SU-DHL-6 (cell line): ENCODE data around the gene KRT23.

Experiments used
- EZH2phosphoT487 ChIP-seq: fragments of 200-600 bp; sonication (generic), shearing (Covaris generic); conservative IDR thresholded peaks from 2 replicates; pipeline ENCODE4 v1.6.1; 2018; ENCODE audit warnings: mild to moderate bottlenecking, antibody characterized with exemption, low read length, moderate library complexity, mixed read lengths
- TF ChIP-seq, protein P1 (sequence below): fragments of 200-600 bp; sonication (generic); IDR thresholded peaks from one replicate; pipeline ENCODE4 v1.5.1; 2017; ENCODE audit warnings: antibody characterized with exemption, mild to moderate bottlenecking, low read length, moderate library complexity; ENCODE audit not compliant: insufficient read depth, poor library complexity, severe bottlenecking

GRCh38 chr17:40960144-40960543 lies 22.7 kb upstream of the KRT23 start:
- TF ChIP-seq, protein P1, sequence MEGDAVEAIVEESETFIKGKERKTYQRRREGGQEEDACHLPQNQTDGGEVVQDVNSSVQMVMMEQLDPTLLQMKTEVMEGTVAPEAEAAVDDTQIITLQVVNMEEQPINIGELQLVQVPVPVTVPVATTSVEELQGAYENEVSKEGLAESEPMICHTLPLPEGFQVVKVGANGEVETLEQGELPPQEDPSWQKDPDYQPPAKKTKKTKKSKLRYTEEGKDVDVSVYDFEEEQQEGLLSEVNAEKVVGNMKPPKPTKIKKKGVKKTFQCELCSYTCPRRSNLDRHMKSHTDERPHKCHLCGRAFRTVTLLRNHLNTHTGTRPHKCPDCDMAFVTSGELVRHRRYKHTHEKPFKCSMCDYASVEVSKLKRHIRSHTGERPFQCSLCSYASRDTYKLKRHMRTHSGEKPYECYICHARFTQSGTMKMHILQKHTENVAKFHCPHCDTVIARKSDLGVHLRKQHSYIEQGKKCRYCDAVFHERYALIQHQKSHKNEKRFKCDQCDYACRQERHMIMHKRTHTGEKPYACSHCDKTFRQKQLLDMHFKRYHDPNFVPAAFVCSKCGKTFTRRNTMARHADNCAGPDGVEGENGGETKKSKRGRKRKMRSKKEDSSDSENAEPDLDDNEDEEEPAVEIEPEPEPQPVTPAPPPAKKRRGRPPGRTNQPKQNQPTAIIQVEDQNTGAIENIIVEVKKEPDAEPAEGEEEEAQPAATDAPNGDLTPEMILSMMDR = no peak
- TF ChIP-seq EZH2phosphoT487 = no peak
